Measurements from ENCODE around the gene ADISSP.

ADISSP gene

GRCh38 chr20:3767427-3768341 is at the start of gene ADISSP:
Gene ADISSP (minus strand): TSS chr20:3767753. CDS start chr20:3760100, 7,653 bp downstream.
- peak; percentile 75 to 99 (median 98) for DNase-seq

GRCh38 chr20:3815703-3816315 is 48.3 kb upstream of the ADISSP start:
- DNase-seq: no peak

GRCh38 chr20:3814928-3815495 is 47.5 kb upstream of the ADISSP start:
- no peak for DNase-seq

DNA sequence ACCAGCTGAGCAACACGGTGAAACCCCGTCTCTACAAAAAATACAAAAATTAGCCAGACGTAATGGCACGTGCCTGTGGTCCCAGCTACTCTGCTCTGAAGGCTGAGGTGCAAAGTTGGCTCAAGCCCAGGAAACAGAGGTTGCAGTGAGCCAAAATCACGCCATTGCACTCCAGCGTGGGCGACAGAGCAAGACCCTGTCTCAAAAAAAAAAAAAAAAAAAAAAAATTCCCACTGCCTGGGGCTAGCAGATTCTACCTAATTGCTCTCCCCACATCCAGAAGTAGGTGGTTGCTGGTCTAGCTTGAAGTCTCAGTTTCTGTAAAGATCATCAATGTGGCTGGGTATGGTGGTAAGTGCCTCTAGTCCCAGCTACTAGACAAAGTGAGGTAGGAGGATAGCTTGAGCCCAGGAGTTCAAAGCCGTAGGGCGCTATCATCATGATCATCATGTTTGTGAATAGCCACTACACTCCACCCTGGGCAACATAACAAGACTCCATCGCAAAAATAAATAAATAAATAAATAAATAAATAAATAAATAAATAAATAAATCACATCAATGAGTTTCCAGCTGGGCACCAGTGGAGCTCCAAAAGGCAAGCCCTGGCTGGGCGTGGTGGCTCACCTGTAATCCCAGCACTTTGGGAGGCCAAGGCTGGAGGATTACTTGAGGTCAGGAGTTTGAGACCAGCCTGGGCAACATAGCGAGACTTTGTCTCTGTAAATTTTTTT is 46.5 kb upstream of the ADISSP start:
- DNase-seq: no peak

GRCh38 chr20:3812975-3813847 is 45.7 kb upstream of the ADISSP start:
- DNase-seq: no peak

GRCh38 chr20:3812259-3812681 is 44.7 kb upstream of the ADISSP start:
- DNase-seq: no peak

GRCh38 chr20:3811467-3812258 is 44.1 kb upstream of the ADISSP start:
- DNase-seq: peak; percentile 73 to 99 (median 95)

DNA sequence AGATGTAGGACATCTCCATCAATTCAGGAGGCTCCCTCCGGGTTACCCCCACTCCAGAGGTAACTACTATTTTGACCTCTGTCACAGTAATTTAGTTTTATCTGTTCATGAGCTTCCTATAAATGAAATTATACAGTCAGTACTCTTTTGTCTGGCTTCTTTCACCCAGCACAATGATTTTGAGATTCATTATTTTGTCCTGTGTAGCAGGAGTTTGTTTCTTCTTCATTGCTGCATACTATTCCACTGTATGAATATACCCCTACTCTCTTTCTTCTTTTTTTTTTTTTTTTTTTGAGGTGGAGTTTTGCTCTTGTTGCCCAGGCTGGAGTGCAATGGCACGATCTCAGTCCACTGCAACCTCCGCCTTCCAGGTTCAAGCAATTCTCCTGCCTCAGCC is 41.0 kb upstream of the ADISSP start:
- no peak for DNase-seq

- no peak for DNase-seq
These were observed 37.2 kb upstream of the ADISSP start for GRCh38 chr20:3804781-3805180.

GRCh38 chr20:3804254-3804751 is 36.8 kb upstream of the ADISSP start:
- DNase-seq: no peak

DNA sequence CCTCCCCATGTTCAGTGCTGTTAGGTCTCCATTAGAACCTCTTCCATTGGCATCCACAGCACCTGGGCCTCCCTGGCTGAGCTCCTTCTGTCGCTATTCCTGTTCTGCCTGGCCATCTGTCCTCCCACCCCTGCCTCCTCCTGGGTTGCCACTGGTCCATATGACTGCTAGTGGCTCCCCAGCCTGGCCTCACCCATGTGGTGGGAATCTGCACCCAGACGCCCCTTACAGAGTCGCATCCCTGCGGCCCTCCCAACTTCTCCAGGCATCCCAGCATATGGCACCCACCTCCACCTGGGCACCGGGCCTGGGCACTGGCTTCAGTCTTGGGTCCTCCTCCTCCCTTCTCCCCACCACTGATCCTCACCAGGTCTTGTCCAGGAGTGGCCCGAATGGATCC is 36.3 kb upstream of the ADISSP start:
- DNase-seq: no peak

GRCh38 chr20:3803289-3803688 is 35.7 kb upstream of the ADISSP start:
- DNase-seq: no peak

- DNase-seq: no peak
These were observed 35.1 kb upstream of the ADISSP start for GRCh38 chr20:3802524-3803239.

GRCh38 chr20:3801846-3802245 is 34.3 kb upstream of the ADISSP start:
- no peak for DNase-seq

DNA sequence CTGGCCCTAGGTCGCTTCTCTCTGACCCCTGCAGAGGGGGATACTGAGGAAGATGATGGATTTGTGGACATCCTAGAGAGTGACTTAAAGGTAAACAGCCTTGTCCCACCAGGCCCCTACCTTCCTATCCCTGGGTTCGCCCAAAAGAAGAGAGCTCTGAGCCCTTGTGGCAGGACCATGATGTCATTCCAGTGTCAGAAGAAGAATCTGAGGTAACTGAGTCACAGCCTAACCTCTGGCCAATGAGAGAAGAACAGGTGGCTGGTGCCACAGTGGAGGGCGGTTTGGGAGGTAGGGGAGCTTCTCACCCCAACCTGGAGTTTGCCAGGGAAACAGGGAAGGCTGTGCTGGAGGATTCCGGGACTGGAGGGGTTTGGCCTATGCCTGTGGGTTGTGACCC is 33.7 kb upstream of the ADISSP start:
- no peak for DNase-seq

GRCh38 chr20:3800878-3801260 is 33.3 kb upstream of the ADISSP start:
- no peak for DNase-seq

DNA sequence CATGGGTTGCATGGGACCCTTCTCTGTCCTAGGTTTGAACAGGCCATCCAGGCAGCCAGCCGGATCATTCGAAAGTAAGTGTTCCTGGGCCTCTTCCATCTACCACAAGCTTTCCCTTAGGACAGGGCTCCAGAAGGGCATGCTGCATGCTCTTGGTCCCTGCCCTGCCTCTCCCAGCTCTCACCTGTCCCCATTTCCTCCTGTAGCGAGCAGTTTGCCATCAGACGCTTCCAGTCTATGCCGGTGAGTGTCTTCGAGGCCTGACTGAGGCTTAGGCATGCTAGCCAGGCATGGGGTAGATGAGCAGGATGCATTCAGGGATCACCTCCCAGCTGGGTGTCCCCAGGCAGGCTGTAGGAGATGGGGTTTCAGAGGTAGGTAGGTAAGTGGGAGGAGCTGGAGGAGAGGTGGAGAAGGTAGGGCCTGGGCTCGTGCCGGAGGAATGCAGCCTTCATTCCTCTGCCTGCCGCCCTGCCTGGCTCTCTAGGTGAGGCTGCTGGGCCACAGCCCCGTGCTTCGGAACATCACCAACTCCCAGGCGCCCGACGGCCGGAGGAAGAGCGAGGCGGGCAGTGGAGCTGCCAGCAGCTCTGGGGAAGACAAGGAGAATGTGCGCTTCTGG is 32.8 kb upstream of the ADISSP start:
- DNase-seq: no peak

DNA sequence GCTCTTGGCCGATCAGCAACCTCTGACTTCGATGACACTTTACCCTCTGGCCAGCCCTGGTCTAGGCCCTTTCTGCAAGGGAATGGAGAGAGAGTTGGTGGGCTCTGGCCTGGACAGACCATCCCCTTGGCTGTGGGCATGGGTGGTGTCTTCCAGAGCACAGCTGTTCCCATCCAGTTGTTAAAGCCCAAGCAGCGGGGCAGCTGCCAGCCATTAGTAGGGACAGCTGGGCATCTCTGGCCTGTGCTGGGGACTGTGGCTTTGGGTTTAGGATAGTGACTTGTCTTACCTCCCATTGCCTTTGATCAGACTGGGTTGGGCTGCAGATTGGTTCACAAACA is 31.3 kb upstream of the ADISSP start:
- no peak for DNase-seq

GRCh38 chr20:3798373-3798768 is 30.8 kb upstream of the ADISSP start:
- peak in 10 of 58 donors; percentile 12 to 47 (median 28) for DNase-seq

Measured in anterior cingulate cortex (tissue), 58 donors.